ENCODE measurements around the gene MYBPH.

Gene MYBPH

GRCh38 chr1:203175827-203176241, 208 bp upstream of the MYBPH start:
- TF ChIP-seq EZH2phosphoT487 (IDR thresholded peaks at IDR 0.05; ENCODE audit: borderline replicate concordance) (no peak), CTCF (conservative IDR thresholded peaks at IDR 0.05; ENCODE audit: low read length) (no peak)
- no peak overlapping the region for H3K4me2 ChIP-seq (ENCODE audit: low read depth, low read length, poor library complexity, severe bottlenecking)

GRCh38 chr1:203174324-203174985, 1.2 kb downstream of the MYBPH start:
- Histone ChIP-seq H3K9me3 (ENCODE audit: insufficient read depth, low read depth, low read length) (no peaks in the 10 kb centered on the region), H3K36me3 (ENCODE audit: insufficient read depth, low read length) (no peaks in the 10 kb centered on the region), H3K79me2 (ENCODE audit: insufficient read depth, low read length) (no peaks in the 10 kb centered on the region), H3K9me2 (replicated peaks; ENCODE audit: low read depth, low read length) (no peaks in the 10 kb centered on the region), H3K27me3 (ENCODE audit: insufficient read depth, low read length, poor library complexity, severe bottlenecking) (no peaks in the 10 kb centered on the region), H2AFZ (ENCODE audit: low read length) (no peak overlapping the region), H3K4me2 (ENCODE audit: low read depth, low read length, poor library complexity, severe bottlenecking) (no peak overlapping the region), H3K9ac (ENCODE audit: low read depth, low read length, poor library complexity, severe bottlenecking) (no peak overlapping the region), H3K4me1 (ENCODE audit: insufficient read depth, low read length, poor library complexity, severe bottlenecking) (peaks cover 17% of the 10 kb centered on the region), H3K4me3 (ENCODE audit: low read length, poor library complexity, severe bottlenecking) (no peak overlapping the region), H3F3A (ENCODE audit: low read depth) (no peaks in the 10 kb centered on the region), H4K20me1 (ENCODE audit: insufficient read depth, low read length, poor library complexity, severe bottlenecking) (no peaks in the 10 kb centered on the region)
- TF ChIP-seq CTCF (conservative IDR thresholded peaks at IDR 0.05; ENCODE audit: low read length) (no peak), EZH2phosphoT487 (IDR thresholded peaks at IDR 0.05; ENCODE audit: borderline replicate concordance) (no peak)

More at GRCh38 chr1:203175827-203176241, 208 bp upstream of the MYBPH start:
- no peak overlapping the region for H2AFZ ChIP-seq (ENCODE audit: low read length)
- H3F3A ChIP-seq (ENCODE audit: low read depth) = no peaks in the 10 kb centered on the region
- no peaks in the 10 kb centered on the region for H4K20me1 ChIP-seq (ENCODE audit: insufficient read depth, low read length, poor library complexity, severe bottlenecking)
- H3K79me2 ChIP-seq (ENCODE audit: insufficient read depth, low read length) = no peaks in the 10 kb centered on the region
- no peaks in the 10 kb centered on the region for H3K27me3 ChIP-seq (ENCODE audit: insufficient read depth, low read length, poor library complexity, severe bottlenecking)
- H3K36me3 ChIP-seq (ENCODE audit: insufficient read depth, low read length) = no peaks in the 10 kb centered on the region
- H3K9ac ChIP-seq (ENCODE audit: low read depth, low read length, poor library complexity, severe bottlenecking) = no peak overlapping the region
- peaks cover 17% of the 10 kb centered on the region for H3K4me1 ChIP-seq (ENCODE audit: insufficient read depth, low read length, poor library complexity, severe bottlenecking)
- H3K9me2 ChIP-seq (replicated peaks; ENCODE audit: low read depth, low read length) = no peaks in the 10 kb centered on the region
- no peaks in the 10 kb centered on the region for H3K9me3 ChIP-seq (ENCODE audit: insufficient read depth, low read depth, low read length)
- H3K4me3 ChIP-seq (ENCODE audit: low read length, poor library complexity, severe bottlenecking) = no peak overlapping the region

GRCh38 chr1:203173566-203173965, 2.1 kb downstream of the MYBPH start:
- Histone ChIP-seq H2AFZ (ENCODE audit: low read length) (no peak overlapping the region), H3K9ac (ENCODE audit: low read depth, low read length, poor library complexity, severe bottlenecking) (no peak overlapping the region), H3K4me3 (ENCODE audit: low read length, poor library complexity, severe bottlenecking) (no peak overlapping the region), H3F3A (ENCODE audit: low read depth) (no peaks in the 10 kb centered on the region), H4K20me1 (ENCODE audit: insufficient read depth, low read length, poor library complexity, severe bottlenecking) (no peaks in the 10 kb centered on the region), H3K4me1 (ENCODE audit: insufficient read depth, low read length, poor library complexity, severe bottlenecking) (peaks cover 17% of the 10 kb centered on the region), H3K36me3 (ENCODE audit: insufficient read depth, low read length) (no peaks in the 10 kb centered on the region), H3K27me3 (ENCODE audit: insufficient read depth, low read length, poor library complexity, severe bottlenecking) (no peaks in the 10 kb centered on the region), H3K9me2 (replicated peaks; ENCODE audit: low read depth, low read length) (no peaks in the 10 kb centered on the region), H3K9me3 (ENCODE audit: insufficient read depth, low read depth, low read length) (no peaks in the 10 kb centered on the region), H3K4me2 (ENCODE audit: low read depth, low read length, poor library complexity, severe bottlenecking) (no peak overlapping the region), H3K79me2 (ENCODE audit: insufficient read depth, low read length) (no peaks in the 10 kb centered on the region)
- TF ChIP-seq CTCF (conservative IDR thresholded peaks at IDR 0.05; ENCODE audit: low read length) = no peak
- no peak for TF ChIP-seq EZH2phosphoT487 (IDR thresholded peaks at IDR 0.05; ENCODE audit: borderline replicate concordance)
